Stimulated activated CD4-positive, alpha-beta T cell treated with anti-CD3 and anti-CD28 coated beads, Interleukin-4, amount 100 ng/mL, for 1 hour (primary cell): ENCODE measurements around the gene CCL21.
A peak's percentile ranks its signal among the peaks of the same experiment; 100 is the strongest.

Source experiments
- DNase-seq: peaks from one replicate; pipeline ENCODE4 v3.0.0-alpha.2; 2020

Gene CCL21

DNA sequence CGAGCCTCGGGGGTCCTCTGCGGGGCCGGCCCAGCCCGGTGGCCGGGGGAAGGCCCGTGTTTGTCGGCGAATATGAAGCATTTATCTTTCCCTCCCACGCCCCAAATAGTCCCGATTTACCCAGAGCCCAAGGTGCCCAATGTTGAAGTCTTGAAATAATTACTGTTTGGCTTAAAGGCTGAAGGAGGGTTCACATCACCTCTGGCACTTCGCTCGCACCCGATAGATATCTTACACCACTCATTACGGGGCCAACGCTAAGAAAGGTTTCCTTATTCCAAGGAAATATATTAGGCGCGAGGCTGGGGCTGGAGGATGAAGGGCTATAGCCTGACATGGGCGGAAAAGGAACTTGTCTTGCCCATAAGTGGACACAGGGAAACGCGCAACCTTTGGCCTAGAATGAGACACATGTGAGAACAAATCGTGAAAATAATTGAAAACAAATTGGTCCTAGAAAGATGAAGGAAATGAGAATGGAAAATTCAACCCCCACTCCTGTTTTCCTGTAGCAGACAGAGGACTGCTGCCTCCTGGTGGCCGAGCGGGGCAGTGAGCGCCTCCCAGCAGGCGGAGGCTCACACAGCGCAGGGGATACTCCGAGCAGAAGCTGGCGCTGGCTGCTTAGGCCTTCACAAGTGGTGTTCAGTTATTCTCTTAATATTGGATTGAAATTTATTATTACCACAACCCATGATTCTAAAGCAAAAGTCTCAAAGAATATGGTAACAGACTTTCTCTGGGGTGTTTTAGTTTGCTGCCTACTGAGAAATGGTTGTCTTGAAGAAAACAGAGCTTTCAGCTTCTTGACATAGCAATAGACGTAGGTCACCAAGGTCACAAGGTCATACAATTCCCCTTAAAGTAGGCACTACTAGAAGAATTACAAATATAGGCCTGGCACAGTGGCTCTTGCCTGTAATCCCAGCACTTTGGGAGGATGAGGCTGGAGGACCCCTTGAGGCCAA, 7.9 kb downstream of the CCL21 start:
- peak; percentile 88 for DNase-seq

DNA sequence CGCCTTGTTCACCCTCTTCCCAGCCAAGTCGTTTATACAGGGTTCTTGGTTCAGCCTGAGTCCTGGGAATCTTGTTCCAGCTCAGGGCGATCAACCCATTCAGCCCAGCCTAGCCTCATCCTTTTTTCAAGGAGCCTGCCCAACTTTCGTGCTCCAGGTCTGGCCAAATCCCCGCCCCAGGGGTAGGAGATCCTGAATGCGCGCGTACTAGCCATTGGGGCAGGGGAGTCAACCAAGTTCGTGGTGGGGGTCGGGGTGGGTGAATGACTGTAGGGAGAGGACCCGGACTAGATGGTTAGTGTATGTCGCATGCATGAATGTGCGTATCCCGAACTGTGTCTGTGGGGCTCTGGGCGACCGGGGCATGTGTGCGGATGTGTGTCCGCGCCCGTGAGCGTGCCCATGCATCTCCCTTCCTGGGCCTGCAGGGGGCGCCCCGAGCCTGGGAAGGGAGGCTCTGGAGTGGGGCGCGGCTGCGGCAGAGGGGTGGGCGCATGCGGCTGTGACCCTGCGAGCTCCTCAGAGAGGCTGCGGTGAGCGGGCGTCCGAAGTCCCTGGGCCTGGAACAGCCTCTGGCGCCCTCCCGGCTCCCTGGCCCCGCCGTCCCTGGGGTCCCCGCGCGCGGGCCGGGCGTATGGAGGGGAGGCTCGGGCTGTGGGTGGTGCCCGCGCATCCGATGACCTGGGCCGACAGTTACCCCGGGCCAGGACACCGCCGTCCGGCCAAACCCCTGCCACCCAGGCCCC, 8.7 kb downstream of the CCL21 start:
- peak; percentile 79 for DNase-seq

DNA sequence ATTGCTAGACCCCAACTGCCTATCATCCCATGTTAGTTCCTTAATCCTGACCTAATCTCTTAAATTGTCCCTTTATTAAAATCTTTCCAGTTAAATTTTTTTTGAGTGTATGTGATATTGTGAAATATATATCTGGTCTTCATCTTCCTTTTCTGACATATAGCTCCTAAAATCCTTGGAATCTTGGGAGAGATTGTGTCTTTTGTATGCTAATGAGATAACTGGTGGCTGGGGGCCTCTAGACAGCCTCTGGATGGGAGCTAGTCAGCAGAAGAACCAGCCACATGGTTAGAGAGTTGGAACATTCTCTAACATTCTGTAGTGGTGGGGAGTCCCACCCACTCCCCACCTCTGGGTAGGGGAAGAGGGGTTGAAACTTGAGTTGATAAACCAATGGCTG, 15.1 kb downstream of the CCL21 start:
- DNase-seq: no peak

DNA sequence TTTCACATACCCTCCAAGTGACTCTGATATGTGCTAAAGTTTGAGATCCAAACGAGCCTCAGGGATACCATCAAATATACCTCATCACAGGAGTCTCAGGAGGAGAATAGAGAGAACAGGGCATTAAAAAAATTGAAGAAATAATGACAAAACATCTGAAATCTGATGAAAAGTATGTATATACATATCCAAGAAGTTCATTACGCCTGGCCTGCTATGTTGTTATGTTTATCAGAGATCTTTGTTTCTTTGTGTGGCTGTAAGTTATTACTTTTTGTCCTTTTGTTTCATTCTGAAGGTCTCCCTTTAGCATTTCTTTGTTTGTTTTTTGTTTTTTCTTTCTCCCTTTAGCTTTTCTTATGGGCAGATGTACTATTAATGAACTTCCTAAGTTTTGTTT, 16.4 kb downstream of the CCL21 start:
- no peak for DNase-seq

DNA sequence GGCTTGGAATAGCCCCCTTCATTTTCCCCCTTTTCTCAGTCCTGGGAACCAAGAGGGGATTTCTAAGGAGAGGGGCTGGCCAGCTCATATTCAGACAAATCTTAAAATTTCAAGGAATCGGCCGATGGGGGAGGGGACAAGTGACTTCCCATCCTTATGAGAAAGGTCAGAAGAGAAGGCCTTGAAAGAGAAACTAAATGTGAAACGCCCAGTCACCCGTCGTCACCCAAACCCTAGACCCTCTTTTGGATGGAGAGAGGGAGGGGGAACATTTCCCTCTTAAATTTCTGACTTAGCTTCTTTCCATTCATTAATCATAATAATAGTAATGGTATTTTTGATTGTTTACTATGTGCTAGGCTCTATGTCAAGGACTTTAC, 18.0 kb downstream of the CCL21 start:
- DNase-seq: no peak

DNA sequence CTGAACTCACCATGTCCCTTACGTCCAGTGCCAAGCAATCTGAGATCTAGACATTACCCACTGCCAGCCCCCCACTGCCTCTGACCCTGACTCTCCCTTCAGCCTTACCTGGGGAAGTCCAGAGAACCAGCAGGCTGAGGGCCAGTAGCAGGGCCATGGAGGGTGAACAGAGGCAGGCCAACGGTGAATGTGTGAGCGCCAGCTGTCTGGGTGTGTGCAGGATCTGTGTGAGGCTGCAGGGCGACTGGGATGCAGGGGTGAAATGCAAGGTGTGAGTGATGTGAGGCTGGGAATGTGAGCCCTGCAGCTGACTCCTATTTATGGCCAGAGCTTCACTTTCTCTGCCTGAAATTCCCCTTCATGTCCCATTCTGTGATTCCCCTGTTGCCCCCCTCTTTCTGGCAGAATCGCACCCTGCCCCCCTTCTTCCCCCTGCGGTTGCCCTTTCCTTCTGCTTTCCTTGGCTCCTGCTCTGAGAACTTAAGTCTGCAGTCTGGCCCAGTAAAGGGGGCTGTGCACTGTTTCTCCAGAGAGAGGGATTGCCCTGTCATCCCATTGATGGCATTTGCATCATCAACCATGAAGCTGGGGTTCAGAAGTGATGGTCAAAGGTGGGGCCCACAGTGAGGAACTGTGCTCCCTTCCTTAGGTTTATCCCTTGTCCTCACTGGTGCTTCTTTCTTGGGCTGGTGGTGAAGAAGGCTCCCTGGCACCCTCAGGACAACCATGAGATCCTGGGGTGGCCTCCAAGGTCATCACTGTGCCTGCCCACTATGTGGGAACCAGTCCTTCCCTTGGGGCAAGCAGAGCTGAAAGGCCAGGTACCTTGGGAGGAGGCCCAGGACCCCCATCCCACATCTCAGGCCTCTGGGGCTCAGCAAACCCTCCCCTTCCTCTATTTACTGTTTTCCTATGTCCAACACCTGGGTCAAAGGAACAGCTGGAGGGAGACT, 18.7 kb downstream of the CCL21 start, which contains the start of gene CCL19:
Gene CCL19, minus strand, starts transcription at position 294 of the 953 bp plus-strand sequence. Its CDS starts 137 bp downstream, at position 157.
- no peak for DNase-seq

DNA sequence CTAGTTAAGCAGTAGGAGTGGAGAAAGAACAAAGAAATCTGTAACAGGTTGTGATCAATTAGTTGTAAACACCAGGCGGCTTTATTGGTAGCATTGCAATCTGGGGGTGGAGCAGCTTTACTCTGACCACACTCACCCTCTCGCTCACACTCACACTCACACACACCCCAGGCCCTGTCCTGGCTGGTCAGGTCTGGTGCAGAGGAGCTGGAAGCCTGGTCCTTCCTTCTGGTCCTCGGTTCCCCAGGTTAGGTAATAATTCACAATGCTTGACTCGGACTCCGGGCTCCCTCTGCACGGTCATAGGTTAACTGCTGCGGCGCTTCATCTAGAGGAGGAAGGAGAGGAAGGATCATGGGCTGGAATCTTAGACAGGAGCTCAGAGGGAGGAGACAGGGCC, 20.4 kb downstream of the CCL21 start:
- DNase-seq: no peak

DNA sequence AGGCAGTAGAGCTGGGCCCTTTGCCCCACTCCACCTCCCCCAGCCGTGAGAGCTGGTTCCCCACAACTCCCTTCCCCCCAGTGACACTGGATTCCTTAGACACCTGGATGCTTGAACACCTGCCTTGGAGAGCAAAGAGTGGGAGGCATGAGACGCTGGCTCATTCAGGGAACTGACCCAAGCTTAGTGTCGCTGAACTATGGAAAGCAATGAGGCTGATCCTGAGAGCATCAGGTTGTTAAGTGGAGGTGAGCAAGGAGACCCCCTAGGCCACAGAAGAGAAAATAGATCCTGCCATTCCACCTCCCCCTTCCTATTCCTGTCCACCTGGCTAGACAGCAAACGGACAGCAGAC, 20.8 kb downstream of the CCL21 start:
- DNase-seq: no peak

DNA sequence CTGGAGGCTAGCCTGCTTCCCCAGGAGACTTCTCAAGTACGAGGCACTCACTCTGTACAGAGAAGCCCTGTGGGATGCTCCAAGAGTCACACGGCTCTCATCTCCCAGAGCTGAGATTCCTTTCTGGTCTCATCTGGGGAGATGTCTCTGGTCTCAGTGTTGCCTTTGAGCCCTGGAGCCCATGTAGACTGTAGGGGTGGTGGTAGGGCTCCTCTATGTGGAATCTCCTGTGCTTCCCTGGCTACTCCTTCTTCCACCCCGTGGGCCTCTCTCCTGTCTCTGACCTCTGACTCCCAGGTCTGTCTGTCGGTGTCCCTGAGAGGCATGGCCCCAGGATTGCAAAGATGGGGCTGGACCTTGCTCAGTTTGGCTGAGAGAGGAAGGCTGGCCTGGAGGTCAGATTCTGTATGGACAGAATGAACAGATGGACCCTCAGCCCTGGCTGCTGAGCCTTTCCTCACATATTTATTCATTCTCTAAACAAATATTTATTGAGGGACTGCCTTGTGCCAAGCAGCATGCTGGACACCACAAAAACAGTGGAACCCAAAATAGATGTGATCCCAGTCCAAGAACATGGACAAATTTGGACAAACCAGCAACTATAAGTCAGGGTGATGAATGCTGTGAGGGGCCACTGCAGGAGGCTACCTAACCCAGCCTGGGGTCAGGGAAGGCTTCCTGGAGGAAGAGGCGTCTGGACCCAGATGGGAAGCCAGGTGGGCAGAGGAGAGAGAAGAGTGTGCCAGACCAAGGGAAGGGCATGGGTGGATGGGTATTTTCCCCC, 21.4 kb downstream of the CCL21 start:
- DNase-seq: no peak

DNA sequence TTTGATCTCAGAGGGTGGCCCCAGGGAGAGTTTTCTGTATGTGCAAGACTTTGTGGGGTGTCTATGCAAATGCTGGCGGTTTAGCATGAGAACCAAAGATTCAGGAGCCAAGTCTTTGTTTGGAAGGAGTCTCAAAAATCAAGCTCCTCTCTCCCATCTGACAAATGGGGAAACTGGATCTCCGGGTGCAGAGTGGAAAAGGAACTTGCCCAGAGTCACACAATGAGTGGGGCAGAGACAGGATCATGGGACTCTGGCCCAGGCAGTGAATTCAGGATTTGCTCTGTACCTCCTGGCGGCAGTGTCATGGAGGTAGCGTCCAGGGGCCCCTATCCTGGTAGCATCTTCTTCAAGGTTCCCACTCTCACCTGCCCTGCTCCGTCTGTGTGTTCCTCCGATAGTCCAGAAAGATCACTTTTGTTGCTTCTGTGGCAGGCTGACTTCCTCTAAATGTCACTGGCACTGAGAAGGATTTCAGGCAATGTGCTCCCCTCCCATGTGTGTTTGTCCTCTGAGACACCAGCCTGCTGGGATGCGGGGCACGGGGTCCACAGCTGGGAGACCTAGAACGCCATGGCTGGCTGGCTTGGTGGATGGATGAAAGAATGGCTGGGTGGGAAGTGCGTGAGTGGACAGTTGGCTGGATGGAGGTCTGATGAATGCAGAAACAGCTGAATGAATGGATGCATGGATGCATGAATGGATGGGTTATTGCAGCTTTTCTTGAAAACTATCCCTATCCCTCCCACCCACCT, 22.5 kb downstream of the CCL21 start:
- no peak for DNase-seq

DNA sequence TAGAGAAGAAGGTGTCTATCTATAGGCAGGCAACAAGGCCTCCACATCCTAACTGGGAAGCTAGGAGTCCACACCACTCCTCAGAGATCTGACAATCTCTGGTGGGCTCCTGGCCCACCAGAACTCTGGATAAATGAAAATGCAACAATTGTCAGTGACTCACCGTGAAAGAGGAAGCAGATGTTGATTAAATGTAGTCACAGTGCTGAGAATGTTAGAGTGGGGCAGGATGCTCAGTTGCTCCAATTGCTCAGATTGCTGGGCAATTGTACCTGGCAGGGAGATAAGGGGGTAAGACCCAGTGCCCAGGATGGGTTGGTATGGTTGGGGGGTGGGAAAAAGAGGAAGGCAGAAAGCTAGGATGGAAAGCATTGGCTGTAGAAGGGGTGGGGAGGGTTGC, 23.2 kb downstream of the CCL21 start:
- DNase-seq: no peak

DNA sequence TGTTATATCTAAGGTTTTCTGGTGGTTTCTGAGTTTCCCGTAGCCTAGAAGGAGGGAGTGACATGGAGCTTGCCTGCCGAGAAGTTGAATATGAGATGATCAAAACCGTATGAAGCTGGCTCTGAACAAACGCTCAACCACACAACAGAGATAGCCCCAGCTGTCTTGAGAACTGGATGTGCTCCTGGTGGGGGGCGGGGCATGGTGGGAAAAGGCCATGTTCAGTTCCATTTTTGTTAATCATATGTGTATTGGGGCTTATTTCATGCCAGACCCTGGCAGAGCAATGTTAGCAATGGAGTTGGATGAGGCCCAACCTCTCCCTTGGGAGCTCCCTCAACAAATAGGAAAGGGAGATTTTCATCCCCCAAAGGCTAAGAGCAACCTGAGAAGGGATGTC, 23.7 kb downstream of the CCL21 start:
- no peak for DNase-seq

DNA sequence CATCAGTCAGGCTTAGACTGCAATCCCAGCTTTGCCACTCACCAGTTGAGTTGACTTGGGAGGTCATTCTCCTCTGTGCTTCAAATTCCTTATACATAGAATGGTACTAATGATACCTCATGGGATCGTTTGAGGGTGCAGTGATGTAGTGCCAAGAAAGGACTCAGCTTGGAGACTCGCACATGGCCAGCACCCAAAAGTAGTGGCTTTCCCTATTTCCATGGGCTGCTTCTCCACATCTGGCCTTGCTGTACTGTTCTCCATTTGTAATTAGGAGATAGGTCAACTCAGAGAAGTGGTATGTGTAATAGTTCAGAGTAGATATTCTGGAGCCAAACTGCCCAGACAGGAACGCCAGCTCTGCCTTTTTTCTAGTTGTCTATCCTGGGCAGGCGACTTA, 24.3 kb downstream of the CCL21 start:
- DNase-seq: no peak

DNA sequence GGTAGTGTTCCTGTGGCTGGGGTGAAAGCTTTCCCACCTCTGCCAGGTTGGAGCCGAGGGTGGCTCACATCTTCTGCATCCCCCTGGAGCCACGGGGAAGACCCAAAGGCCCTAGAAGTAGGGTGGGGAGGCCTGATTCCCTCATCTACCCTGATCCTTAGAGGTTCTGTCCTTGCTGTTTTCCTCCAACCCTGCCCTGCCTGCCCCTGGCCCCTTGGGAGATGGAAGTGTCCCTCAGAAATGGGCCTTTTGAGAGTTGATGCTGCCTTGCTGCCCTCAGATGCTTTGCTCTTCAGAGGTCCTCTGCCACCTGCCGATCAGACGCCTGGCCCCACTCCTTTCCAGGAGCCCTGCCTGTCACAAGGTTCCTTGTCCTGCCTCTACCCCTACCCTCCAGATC, 25.1 kb downstream of the CCL21 start:
- DNase-seq: no peak

DNA sequence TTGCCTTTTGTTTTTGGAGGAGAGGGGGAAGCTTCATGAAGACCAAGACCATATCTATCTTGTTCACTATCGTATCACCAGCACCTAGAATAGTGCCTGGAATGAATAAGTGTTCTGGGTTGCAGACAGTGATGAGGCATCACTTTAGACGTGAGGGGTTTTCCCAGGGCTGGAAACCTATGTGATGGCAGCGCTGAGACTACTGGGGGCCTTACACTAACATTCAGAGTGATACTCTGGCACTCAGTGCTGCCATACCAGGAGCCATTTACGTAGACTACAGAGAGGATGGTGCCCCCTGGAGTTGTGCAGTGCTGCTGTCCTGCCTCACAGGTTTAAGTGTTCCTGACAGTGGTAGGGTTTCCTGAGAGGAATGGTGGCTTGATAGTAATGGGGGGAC, 25.8 kb downstream of the CCL21 start:
- DNase-seq: peak; percentile 32

DNA sequence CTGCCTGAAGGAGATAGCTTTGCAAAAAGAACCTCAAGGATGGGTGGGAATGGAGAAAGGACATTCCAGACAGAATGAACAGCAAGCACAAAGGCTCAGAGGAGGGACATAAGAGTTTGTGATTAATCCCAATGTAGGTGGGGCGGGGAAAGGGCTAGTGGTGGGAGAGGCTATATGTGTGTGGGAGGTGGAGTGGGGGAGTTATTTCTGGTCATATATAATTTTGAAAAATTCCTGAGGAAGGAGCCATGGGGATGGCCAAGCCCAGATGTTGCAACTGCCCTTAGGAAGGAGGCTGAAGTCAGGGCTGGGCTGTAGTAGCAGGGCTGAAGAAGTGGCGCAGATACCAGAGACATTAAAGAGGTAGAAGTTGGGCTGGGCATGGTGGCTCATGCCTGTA, 34.1 kb downstream of the CCL21 start:
- DNase-seq: no peak

DNA sequence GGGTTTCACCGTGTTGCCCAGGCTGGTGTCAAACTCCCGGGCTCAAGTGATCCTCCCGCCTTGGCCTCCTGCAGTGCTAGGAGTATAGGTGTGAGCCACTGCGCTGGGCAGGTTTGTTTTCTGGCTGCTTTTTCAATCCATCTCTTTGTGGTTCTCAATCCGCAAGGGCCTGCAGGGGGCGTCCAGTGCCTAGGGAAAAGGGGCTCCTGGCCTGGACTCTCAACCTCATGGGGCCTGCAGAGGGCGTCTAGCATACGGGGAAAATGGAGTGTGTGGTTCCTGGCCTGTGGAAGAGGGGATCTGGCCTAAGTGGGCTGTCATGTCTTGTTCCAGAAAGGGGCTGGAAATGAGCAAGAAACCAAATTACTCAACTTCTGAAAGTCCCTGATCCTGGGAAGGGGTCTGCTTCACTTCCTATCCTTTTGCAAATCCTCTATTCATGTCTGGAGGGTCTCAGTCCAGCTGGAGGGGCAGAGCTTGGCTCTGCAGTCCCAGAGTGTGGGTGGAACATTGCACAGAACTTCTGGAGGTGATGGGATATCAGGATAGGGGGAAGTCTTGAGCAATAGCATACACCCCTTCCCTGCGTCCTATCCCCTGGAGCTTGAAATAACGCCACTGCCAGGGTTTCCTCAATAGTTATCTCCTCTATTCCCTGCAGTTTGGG, 34.8 kb downstream of the CCL21 start:
- DNase-seq: peak; percentile 67

DNA sequence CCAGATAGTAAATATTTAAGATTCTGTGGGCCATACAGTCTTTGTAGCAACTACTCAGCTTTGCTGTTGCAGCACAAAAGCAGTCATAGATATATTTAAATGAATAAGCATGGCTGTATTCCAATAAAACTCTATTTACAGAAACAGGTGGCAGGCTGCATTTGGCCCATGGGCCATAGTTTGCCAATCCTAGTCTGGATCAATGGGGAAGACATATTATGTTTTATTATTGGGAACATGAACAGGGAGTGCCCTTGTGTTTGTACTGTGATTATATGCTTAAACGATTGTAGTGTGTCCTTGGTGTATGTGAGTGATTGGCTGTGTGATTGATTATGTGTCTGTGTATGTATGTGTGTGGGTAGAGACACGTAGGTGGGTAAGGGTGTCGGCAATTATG, 35.5 kb downstream of the CCL21 start:
- no peak for DNase-seq

DNA sequence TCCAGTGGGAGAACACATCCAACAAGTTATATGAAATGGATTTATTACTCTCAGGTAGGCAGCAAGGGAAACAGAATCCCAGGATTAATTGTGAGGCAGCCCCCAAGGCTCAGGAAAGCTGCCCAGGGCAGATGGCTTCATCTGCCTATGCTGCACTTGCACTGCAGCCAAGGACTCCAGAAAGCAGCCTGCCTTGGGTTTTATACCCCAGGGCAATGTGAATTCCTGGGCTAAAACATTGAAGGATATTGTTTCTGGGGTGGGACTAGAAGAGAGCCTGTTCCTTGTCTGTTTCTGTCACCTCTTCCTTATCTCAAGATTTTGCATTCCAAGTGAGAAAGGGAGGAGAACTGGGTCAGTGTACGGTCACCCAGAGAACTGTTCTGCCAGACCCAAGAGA, 38.6 kb downstream of the CCL21 start:
- no peak for DNase-seq

DNA sequence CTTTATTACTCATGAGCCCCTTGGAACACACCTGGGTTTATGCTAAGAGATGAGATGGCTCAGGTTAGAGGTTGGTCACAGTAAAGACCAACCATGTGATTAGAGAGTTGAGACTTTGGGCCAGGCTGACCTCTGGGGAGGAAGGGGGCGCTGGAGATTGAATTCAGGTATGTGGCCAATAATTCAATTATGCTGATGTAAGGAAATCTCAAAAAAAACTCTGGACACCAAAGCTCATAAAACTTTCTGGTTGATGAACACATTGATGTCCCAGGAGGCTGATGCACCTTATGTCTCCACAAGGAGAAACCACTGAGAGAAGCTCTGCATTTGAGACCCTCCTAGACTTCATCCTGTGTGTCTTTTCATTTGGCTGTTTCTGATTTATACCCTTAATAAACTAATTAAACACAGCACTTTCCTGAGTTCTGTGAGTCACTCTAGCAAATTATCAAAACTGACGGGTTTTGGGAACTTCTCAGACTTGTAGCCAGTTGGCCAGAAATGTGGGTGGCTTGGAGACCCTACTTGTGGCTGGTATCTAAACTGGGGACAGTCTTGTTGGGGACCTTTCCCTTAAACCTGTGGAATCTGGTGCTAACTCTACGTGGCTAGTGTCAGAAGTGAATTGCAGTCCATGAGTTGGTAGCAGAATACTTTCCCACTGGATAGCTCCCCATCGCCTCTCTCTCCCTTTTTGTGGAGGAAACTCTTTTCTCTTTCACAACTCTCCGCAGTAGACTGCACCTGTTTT, 40.0 kb downstream of the CCL21 start:
- DNase-seq: no peak
